ENCODE data around the gene EID3. TPM values are rescaled to one million over a fixed set of nuclear protein-coding genes. Genes with fewer than 3 reads are reported as not detected.
A peak's percentile ranks its signal among the peaks of the same experiment; 100 is the strongest.

EID3 gene
- total RNA-seq, result 1 to 10 TPM in 2 of 4 donors, under 1 TPM in 2; 0.51 to 3.4 (median 1.00) TPM

- DNase-seq (peak; percentile 75 to 82), ATAC-seq (peak; percentile 87 to 88)
- Histone ChIP-seq H3K27me3 (no peaks in the 10 kb centered on the region), H3K9me3 (no peaks in the 10 kb centered on the region), H3K4me3 (peak within 1 kb of the TSS; percentile 47 to 57 (median 54)), H3K27ac (peak within 1 kb of the TSS; percentile 73 to 86 (median 80)), H3K36me3 (peaks cover 0 to 4% of the 10 kb centered on the region in 2 donors), H3K4me1 (peaks cover 48 to 64% of the 10 kb centered on the region in 2 donors)
- intact Hi-C loops (cut with DNase I; ENCODE audit: low total_unique reads) (loop anchor here (1.0 to 2.0 kb wide), 2 partner anchors 15 to 87 kb away; no protein-coding TSS in a partner anchor), in situ Hi-C loops (cut with MboI; ENCODE audit: low sequenced_read_pairs in 4 of 4) (loop anchor here in 1 of 4 donors (10.0 kb wide), 1 partner anchor 89 kb away; the partner anchor contains the start of gene TXNRD1)
- TF ChIP-seq POLR2A (IDR thresholded peaks at IDR 0.05), result peak; percentile 18 to 43
- TF ChIP-seq CTCF (IDR thresholded peaks at IDR 0.05 in 4 of 5, conservative IDR thresholded peaks at IDR 0.05 in 1 of 5), result no peak
Observed at GRCh38 chr12:104303538-104304151, at the start of gene EID3. TSS of gene EID3 (plus strand) at chr12:104303739. CDS start at chr12:104303935, 196 bp downstream.

GRCh38 chr12:104257913-104258472 lies 45.5 kb upstream of the EID3 start:
- intact Hi-C loops (cut with DNase I; ENCODE audit: low total_unique reads), result loop anchor here (5.0 kb wide), 1 partner anchor 41 kb away; the partner anchor contains the start of gene TXNRD1
- H3K36me3 ChIP-seq, result no peaks in the 10 kb centered on the region
- no peaks in the 10 kb centered on the region for H3K4me1 ChIP-seq
- H3K4me3 ChIP-seq, result no peak overlapping the region
- H3K9me3 ChIP-seq, result no peaks in the 10 kb centered on the region
- in situ Hi-C loops (cut with MboI; ENCODE audit: low sequenced_read_pairs in 4 of 4), result no loop called here
- TF ChIP-seq CTCF (IDR thresholded peaks at IDR 0.05 in 4 of 5, conservative IDR thresholded peaks at IDR 0.05 in 1 of 5) (no peak), POLR2A (IDR thresholded peaks at IDR 0.05) (no peak)
- H3K27me3 ChIP-seq, result no peaks in the 10 kb centered on the region
- ATAC-seq (no peak), DNase-seq (no peak)
- no peak overlapping the region for H3K27ac ChIP-seq

GRCh38 chr12:104258476-104259067 lies 45.0 kb upstream of the EID3 start:
- no peak for DNase-seq
- no peaks in the 10 kb centered on the region for H3K4me1 ChIP-seq
- H3K27ac ChIP-seq, result no peak overlapping the region
- intact Hi-C loops (cut with DNase I; ENCODE audit: low total_unique reads), result loop anchor here (5.0 kb wide), 1 partner anchor 41 kb away; the partner anchor contains the start of gene TXNRD1
- no peaks in the 10 kb centered on the region for H3K36me3 ChIP-seq
- in situ Hi-C loops (cut with MboI; ENCODE audit: low sequenced_read_pairs in 4 of 4), result no loop called here
- no peaks in the 10 kb centered on the region for H3K9me3 ChIP-seq
- no peak for ATAC-seq
- no peaks in the 10 kb centered on the region for H3K27me3 ChIP-seq
- no peak overlapping the region for H3K4me3 ChIP-seq
- TF ChIP-seq CTCF (IDR thresholded peaks at IDR 0.05 in 4 of 5, conservative IDR thresholded peaks at IDR 0.05 in 1 of 5) (no peak), POLR2A (IDR thresholded peaks at IDR 0.05) (no peak)

GRCh38 chr12:104263026-104263425 lies 40.5 kb upstream of the EID3 start:
- intact Hi-C loops (cut with DNase I; ENCODE audit: low total_unique reads) (no loop called here), in situ Hi-C loops (cut with MboI; ENCODE audit: low sequenced_read_pairs in 4 of 4) (no loop called here)
- H3K27ac ChIP-seq, result no peak overlapping the region
- no peak overlapping the region for H3K4me3 ChIP-seq
- ATAC-seq (no peak), DNase-seq (no peak)
- H3K9me3 ChIP-seq, result no peaks in the 10 kb centered on the region
- H3K27me3 ChIP-seq, result no peaks in the 10 kb centered on the region
- H3K36me3 ChIP-seq, result no peaks in the 10 kb centered on the region
- no peaks in the 10 kb centered on the region for H3K4me1 ChIP-seq
- no peak for TF ChIP-seq POLR2A (IDR thresholded peaks at IDR 0.05)
- no peak for TF ChIP-seq CTCF (IDR thresholded peaks at IDR 0.05 in 4 of 5, conservative IDR thresholded peaks at IDR 0.05 in 1 of 5)

Measured in gastrocnemius medialis (tissue), 4 donors.